IPS-18c (cell line): ENCODE results near the gene SCN3A.

Source experiments
- H3K4me3 ChIP-seq: 2 replicates; pipeline ENCODE4 v1.7.0; 2013; ENCODE audit warnings: low read depth, mild to moderate bottlenecking, low read length, moderate library complexity; ENCODE audit not compliant: insufficient read depth
- H3K9me3 ChIP-seq: one replicate; pipeline ENCODE4 v1.6.1; 2013; ENCODE audit warnings: mild to moderate bottlenecking, low read length, moderate library complexity; ENCODE audit not compliant: control insufficient read depth, insufficient read depth

The SCN3A gene

DNA sequence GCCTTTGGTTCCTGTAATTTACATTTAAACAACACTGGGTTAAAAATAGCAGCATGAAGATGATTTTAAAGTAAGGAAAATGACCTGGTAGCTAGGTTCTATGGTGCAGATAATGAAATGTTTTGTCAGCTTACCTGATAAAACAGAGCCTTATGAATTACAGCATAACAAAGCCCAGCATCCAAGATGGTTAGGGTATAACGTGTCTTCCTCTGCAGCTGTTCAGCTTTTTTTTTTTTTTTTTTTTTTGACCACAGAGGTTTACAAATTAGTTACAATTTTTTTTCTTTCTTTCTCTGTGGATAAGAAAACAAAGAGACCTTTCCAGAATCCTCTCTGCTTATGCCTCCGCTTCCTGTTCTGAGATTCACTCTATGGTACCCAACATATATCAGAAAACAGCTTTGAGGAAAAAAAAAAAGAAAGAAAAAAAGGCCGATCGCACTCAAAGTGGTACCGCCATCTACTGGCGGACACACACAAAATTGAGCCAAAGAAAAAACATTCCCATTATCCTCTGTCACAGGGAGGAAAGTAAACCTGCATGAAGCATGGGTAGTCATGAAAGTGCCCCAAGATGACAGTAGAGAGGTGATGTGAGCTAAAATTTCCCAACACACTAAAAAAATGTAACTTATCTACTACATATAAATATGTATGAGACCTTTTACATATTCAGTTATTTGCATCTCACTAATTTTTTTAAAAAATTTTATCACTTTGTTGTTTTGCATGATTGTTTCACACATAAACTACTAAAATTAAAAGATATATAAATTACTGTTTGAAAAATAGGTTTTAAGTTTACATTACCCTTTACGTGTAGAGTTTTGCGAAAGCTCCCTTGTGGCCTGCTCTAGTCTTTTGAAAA, at the start of gene SCN3A:
SCN3A (minus strand) TSS at position 362 of the 871 bp plus-strand sequence. CDS start 27,656 bp downstream, outside the sequence.
- no peaks in the 10 kb centered on the region for H3K9me3 ChIP-seq
- H3K4me3 ChIP-seq = no peak within 1 kb of the TSS

DNA sequence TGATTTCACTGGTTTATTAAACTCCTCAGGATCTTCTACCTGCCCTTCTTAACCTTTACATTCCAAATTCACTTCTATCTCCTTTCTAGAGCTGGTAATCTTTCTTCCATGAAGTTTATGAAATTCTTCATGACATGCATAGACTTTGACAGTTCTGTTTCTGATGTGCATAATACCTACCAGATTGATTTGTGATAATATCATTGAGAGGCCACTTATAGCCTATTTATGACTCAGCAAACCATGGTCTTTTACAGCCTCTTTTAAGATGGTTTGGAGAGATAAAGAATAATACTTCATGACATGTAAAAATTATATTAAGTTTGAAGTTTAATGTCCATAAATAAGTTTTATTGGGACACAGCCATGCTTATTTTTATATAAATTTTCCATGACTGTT, 49.3 kb upstream of the SCN3A start:
- no peaks in the 10 kb centered on the region for H3K9me3 ChIP-seq
- H3K4me3 ChIP-seq = no peak overlapping the region

DNA sequence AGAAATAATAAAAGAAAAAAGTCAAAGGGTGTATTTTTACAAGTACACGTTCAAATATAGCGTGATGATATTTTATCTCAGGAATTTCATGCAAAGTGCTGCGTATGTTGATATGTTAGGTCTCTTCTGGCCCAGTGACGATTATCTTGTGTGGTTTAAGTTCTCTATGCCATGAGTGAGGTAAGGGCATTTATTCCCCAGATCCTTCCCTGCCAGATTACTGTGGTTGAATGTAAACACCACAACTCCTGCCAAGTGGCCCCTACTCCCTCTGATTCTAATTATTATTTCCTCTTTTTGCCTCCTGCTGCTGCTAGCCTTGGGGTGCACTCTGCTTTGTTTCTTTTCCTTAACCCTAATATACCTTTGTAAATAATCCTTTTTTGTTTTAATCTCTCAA, 47.5 kb upstream of the SCN3A start:
- H3K4me3 ChIP-seq = no peak overlapping the region
- H3K9me3 ChIP-seq = no peaks in the 10 kb centered on the region

DNA sequence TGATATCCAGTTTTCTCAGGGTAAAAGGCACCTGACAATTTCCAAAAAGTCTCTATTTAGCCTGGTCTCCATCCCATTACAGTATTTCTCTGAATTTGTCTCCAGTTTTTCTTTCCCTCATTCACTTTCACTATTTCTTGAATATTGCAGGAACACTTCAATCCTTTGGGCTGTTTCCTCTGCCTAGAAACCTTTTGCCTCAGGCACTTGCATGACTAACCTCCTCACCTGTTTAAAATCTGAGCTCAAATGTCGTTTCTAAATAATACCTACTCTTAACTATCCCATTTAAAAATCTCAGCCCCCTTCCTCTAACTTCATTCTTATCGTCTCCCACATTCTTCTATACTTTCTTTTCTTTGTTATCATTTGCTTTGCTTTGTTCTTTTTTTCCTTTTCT, 44.4 kb upstream of the SCN3A start:
- Histone ChIP-seq H3K9me3 (no peaks in the 10 kb centered on the region), H3K4me3 (no peak overlapping the region)

DNA sequence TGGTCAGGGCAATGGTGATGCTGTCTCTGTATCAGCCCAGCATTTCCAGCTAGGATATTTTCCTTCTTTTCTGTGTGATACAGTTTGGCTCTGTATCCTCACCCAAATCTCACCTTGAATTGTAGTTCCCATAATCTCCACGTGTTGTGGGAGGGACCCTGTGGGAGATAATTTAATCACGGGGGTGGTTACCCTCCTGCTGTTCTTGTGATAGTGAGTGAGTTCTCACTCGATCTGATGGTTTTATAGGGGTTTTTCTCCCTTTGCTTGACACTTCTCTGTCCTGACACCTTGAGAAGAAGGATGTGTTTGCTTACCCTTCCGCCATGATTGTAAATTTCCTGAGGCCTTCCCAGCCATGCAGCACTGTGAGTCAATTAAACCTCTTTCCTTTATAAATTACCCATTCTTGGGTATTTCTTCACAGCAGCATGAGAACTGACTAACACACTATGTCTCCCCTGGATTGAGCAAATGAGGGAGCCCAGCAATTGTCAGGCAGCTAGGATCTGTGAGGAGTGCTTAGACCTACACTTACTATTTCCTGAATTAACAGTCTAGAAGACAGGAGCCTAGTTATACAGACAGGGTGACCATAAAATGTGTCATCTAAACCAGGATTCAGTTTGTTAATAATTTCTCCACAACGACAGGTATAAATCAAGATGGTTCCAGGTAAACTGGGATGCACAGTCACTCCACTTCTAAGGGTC, 41.4 kb upstream of the SCN3A start:
- H3K4me3 ChIP-seq = no peak overlapping the region
- no peaks in the 10 kb centered on the region for H3K9me3 ChIP-seq

DNA sequence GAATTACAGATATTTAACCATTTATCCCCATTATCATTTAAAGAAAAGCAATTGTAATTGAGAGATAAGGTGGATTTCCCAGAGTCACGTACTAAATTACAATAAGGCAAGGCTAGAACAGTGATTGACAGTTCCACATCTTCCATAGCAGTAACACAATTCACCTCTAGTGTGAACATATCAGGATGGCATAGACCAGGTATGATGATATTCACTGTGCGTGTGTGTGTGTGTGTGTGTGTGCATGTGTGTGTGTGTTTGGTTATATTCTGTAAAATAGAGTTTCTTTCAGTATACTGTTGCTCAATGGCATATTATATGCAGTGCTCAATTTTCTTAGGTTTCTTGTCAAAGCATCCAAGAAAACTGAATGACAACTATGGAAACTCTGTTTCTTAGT, 37.1 kb upstream of the SCN3A start:
- Histone ChIP-seq H3K4me3 (no peak overlapping the region), H3K9me3 (no peaks in the 10 kb centered on the region)

DNA sequence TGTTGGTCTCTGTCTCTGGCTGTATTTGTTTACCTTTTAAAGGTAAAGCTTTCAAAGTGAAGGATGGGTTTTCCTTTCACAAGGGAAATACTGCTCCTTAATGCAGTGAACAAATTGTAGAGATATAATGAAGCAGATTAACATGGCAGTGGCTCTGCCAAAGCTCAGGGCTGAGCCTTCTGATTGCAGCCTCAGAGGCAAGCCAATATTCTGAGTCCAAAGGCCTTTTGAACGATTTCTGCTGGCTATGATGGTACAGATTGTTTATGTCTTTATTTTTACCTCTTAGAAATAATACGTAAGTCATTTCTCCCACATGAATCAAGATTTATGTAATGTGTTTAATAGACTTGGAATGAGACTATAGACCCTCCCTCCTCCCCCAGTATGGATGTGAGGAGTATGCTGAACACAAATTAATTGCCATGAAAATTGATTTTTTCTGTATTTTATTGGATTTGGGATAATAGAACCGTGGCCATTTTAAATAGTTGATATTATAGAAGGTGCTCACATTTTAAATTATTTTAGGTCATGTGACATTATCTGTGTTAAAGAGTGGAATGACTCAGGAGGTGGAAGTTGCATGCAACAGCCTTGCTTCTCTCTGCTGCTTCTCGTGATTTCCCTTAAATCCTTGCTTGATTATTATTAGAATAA, 36.1 kb upstream of the SCN3A start:
- Histone ChIP-seq H3K9me3 (no peaks in the 10 kb centered on the region), H3K4me3 (no peak overlapping the region)

DNA sequence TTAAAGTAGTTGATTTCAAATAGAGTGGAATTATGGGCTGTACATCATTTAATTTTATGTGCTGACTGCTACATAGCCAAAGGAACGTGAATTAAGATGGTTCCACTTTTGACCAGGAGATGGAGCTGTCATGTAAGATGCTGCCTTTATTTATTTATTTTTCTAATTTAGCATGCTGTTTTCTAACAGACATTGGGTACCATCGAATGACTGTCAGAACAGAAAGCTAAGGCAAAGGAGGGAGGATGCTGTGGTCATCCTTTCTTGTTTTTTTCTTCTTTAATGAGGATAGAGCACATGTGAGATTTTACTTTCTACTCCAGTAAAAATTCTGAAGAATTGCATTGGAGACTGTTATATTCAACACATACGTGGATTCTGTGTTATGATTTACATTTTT, 35.4 kb upstream of the SCN3A start, which contains the start of gene SCN2A:
SCN2A (plus strand) TSS at position 185 of the 400 bp plus-strand sequence. CDS start 56,410 bp downstream, outside the sequence.
- no peak within 1 kb of the TSS for H3K4me3 ChIP-seq
- H3K9me3 ChIP-seq = no peaks in the 10 kb centered on the region

DNA sequence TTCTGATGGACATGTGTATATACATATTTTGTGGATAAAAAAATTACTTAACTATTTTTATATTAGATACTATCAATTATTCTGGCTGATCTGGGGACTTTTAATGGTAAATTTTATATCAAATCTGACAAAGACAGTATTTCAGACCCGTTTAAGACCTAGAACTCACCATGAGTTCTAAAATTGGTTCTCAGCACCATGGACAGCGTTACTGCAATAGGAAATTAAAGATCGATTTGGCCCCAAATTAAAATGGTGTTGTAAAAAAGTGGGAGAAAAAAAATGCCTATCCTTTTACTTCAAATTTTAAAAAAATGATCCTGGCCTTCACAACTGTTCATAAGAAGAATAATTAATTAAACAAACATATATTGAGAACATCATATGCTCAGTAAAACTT, 34.4 kb upstream of the SCN3A start:
- Histone ChIP-seq H3K4me3 (no peak overlapping the region), H3K9me3 (no peaks in the 10 kb centered on the region)

DNA sequence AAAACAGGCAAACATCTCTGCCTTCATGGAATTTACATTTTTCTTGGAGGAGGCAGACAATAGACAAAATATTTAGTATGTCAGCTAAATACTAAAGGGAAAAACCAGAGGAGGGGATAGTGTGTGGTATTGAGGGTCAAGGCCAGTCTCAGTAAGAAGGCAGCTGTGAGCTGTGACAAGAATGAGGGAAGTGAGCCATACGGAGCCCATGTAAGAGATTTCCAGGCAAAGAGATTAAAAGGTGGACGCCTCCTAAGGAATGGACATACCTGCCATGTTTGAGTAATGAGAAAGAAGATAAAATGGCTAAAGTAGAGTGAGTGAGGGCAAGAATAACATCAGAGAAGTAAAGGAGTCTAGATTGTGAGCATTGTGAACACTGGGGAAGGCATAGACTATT, 33.2 kb upstream of the SCN3A start:
- Histone ChIP-seq H3K4me3 (no peak overlapping the region), H3K9me3 (no peaks in the 10 kb centered on the region)

DNA sequence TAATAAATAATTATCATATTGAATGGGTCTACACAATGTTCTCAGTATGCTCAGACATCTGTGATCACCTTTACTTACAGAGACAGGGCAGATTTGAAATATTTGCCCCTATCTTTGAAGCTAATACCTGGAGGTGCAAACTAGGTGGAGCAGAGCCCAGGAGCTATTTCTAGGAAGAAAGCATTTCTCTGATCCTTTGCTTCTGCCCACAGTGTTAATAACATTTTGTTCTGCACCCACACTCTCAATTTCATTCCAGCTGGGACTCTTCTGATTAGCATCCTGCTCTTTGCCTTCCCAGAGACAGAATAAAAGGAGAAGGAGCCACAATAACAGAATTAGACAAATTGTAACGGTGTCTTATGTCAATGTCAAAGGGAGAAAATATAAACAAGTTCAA, 23.7 kb upstream of the SCN3A start:
- no peak overlapping the region for H3K4me3 ChIP-seq
- H3K9me3 ChIP-seq = peaks cover 5% of the 10 kb centered on the region

DNA sequence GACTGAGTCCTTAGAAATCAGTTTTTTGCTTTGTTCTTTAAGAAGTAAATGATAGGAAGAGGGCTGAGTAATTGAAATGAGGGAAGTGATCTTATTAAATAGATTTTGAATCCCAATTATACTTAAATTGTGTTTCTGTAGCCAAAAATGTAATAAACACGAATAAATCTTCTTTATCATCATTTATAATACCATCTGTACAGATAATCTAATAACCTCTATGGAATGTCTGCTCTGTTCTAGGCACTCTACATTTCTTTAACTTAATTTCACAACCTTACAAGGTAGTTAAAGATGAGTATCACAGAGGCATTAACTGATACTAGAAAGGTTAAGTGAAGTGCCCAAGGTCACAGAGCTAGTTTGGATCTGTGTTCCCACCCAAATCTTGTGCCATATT, 21.1 kb upstream of the SCN3A start:
- Histone ChIP-seq H3K4me3 (no peak overlapping the region), H3K9me3 (peaks cover 5% of the 10 kb centered on the region)

DNA sequence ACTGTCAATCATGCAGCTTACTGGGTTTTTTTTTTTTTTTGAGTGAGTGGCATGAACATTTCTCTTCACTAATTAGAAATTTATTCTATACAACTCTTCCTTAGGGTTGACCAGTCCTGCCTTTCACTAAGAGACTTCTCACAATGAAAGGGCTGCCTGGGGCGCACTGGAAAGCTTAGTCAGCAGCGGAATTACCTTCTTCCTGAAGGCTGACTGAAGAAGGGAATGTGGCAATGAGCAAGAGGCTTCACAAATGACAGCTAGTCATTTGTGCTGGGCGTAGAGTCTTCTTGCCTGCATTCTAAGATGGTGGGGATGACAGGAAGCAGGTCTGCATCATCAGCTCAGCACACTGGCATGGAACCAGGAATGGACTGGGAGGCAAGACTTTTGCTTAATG, 15.6 kb upstream of the SCN3A start:
- Histone ChIP-seq H3K9me3 (no peaks in the 10 kb centered on the region), H3K4me3 (no peak overlapping the region)

DNA sequence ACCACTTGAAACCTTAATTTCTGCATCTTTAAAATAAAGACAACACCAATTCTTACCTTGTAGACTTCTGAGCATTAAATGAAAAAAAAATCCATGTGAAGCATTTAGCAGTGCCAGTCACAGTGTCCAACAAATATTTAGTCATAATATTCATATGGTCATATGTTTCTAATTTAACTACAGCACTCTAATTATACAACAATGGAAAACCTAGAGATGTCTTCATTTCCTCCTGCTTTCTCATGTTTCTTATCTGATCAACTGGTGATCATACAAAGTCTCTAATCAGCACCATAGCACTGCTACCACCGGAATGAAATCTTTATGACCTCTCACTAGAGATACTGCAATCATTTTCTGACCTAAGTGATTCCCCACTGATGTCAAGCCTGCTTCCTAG, 10.2 kb upstream of the SCN3A start:
- no peaks in the 10 kb centered on the region for H3K9me3 ChIP-seq
- H3K4me3 ChIP-seq = no peak overlapping the region

DNA sequence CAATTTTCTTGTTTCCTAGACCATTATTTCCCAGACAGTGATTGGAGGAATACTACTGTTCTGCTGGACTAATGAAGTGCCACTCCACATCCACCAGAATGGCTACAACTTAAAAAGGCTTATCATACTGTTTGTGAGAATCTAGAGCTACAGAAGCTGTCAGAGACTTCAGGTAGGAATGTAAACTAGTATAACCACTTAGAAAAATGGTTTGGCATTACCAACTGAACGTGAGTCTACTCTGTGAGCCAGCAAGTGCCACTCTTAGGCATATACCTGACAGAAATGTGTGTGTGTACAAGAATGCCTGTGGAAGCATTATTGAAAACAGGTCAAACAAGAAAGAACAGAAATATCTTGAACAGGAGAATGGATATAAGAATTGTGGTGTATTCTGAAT, 4.2 kb upstream of the SCN3A start:
- Histone ChIP-seq H3K9me3 (no peaks in the 10 kb centered on the region), H3K4me3 (no peak overlapping the region)

DNA sequence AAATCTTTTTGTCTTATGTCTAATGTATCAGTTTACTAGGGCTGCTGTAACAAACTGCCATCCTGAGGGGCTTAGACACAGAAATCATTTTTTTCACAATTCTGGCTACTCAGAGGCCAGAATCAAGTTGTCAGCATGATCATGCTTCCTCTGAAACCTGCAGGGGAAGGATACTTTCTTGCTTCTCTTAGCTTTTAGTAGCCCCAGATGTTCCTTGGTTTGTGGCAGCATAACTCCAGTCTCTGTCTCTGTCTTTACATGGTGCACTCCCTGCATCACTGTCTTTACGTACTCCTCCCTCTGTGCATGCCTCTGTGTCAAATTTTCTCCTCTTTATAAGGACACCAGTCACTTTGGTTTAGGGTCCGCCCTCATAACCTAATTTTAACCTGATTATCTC, 2.0 kb upstream of the SCN3A start:
- H3K9me3 ChIP-seq = no peaks in the 10 kb centered on the region
- H3K4me3 ChIP-seq = no peak overlapping the region

DNA sequence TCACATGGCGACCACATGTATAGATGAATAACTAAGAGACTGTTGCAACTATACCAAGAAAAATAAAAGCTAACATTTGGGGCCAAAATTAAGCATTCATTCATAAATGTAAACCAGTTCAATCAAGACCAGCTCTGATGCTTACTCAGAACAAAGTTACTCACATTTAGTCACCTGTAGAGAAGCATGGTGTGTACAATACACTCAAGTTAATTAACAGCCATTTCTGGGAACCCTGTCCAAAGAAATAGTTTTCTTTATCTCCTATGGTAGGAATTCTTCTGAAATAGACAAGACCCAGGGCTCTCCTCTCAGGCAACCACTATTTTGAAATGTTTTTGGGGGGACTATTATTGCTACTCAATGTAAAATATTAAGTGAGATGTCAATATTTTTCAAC, 1.6 kb downstream of the SCN3A start:
- H3K9me3 ChIP-seq = no peaks in the 10 kb centered on the region
- no peak overlapping the region for H3K4me3 ChIP-seq

DNA sequence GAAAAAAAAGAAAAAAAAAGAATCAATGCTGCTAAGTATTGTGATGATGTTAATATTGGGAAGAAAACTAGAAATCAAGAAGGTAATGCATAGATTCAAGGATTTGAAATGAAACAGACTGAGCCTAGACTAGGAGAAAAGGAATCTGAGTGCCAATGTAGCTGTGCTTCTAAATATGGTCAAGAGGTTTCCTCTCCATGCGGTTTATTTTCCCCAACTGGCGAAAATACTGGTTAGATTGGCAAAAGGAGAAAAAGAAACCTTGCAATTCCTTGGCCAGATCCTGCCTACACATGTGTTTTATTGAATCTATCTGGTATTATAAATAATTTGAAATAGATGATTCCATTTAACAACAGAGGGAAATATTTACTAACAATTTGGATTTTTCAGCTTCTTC, 5.7 kb downstream of the SCN3A start:
- no peaks in the 10 kb centered on the region for H3K9me3 ChIP-seq

More for the DNA sequence above, 5.7 kb downstream of the SCN3A start:
- H3K4me3 ChIP-seq = no peak overlapping the region
